Measurements from ENCODE around the gene IGSF9.
A peak's percentile ranks its signal among the peaks of the same experiment; 100 is the strongest.

The IGSF9 gene

GRCh38 chr1:159897962-159898361, 47.5 kb downstream of the IGSF9 start:
- no peak for DNase-seq (ENCODE audit: low read depth)

GRCh38 chr1:159896546-159896930, 48.9 kb downstream of the IGSF9 start:
- no peak for DNase-seq (ENCODE audit: low read depth)

- DNase-seq (ENCODE audit: low read depth) = no peak
Observed at GRCh38 chr1:159895836-159896545, 49.4 kb downstream of the IGSF9 start.

- no peak for DNase-seq (ENCODE audit: low read depth)
Observed at GRCh38 chr1:159895286-159895685, 50.1 kb downstream of the IGSF9 start.

GRCh38 chr1:159892944-159893343, 52.5 kb downstream of the IGSF9 start:
- DNase-seq (ENCODE audit: low read depth) = no peak

GRCh38 chr1:159891275-159892157, 53.9 kb downstream of the IGSF9 start:
- DNase-seq (ENCODE audit: low read depth) = peak; percentile 33

GRCh38 chr1:159890390-159890789, 55.0 kb downstream of the IGSF9 start:
- DNase-seq (ENCODE audit: low read depth) = no peak

- no peak for DNase-seq (ENCODE audit: low read depth)
Observed at GRCh38 chr1:159889821-159890252, 55.6 kb downstream of the IGSF9 start.

GRCh38 chr1:159889202-159889601, 56.2 kb downstream of the IGSF9 start:
- no peak for DNase-seq (ENCODE audit: low read depth)

GRCh38 chr1:159884296-159884695, 61.1 kb downstream of the IGSF9 start:
- no peak for DNase-seq (ENCODE audit: low read depth)

GRCh38 chr1:159883134-159883533, 62.3 kb downstream of the IGSF9 start:
- DNase-seq (ENCODE audit: low read depth) = no peak

- no peak for DNase-seq (ENCODE audit: low read depth)
Observed at GRCh38 chr1:159882527-159882862, 62.9 kb downstream of the IGSF9 start.

GRCh38 chr1:159881622-159882526, 63.5 kb downstream of the IGSF9 start:
- no peak for DNase-seq (ENCODE audit: low read depth)

- no peak for DNase-seq (ENCODE audit: low read depth)
Observed at GRCh38 chr1:159880430-159880829, 65.0 kb downstream of the IGSF9 start.

GRCh38 chr1:159879977-159880376, 65.4 kb downstream of the IGSF9 start:
- DNase-seq (ENCODE audit: low read depth) = no peak

GRCh38 chr1:159879136-159879535, 66.3 kb downstream of the IGSF9 start:
- DNase-seq (ENCODE audit: low read depth) = no peak

- no peak for DNase-seq (ENCODE audit: low read depth)
Observed at GRCh38 chr1:159877695-159878444, 67.5 kb downstream of the IGSF9 start.

Data from stimulated activated CD8-positive, alpha-beta memory T cell treated with anti-CD3 and anti-CD28 coated beads, Interleukin-15, amount 100 ng/mL, for 24 hours (primary cell).